ENCODE results near the gene ABCB4. TPM values are rescaled to one million over a fixed set of nuclear protein-coding genes. Genes with fewer than 3 reads are reported as not detected.
"Not testable (repeated sequence)": the region's sequence is repeated elsewhere in the genome, so short reads cannot be mapped to it uniquely, and the experiment has no call there.

Gene ABCB4
- total and polyA plus RNA-seq, 2 experiments from 2014 or later: 0.37 to 1.2 TPM

DNA sequence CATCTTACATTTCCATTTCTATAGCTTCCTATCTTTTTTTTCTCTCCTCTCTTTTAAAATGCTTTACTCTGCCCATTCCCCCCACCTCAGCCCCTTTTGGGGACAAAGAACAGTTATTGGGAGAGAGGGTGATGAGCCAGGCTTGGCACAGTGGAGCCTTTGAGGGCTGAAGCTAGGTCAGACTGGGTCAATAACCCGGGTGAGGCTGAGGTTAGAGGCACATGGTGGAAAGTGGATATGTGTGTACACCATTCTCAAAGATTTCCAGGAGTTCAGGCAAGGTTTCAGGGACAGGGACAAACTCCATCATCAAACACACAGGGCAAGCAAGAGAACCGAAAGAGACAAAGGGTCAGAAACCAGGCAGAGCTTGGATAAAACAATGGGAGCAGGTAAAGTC, 11.5 kb downstream of the ABCB4 start:
- Histone ChIP-seq H3K9me3 (ENCODE audit: low read depth) (no peaks in the 10 kb centered on the region), H3K27me3 (no peaks in the 10 kb centered on the region), H4K20me1 (ENCODE audit: insufficient read depth, poor library complexity, severe bottlenecking) (no peaks in the 10 kb centered on the region), H3K36me3 (replicated peaks; ENCODE audit: insufficient read depth, low read depth) (no peaks in the 10 kb centered on the region), H3K4me1 (ENCODE audit: insufficient read depth) (no peaks in the 10 kb centered on the region), H2AFZ (no peak overlapping the region), H3K9me2 (replicated peaks; ENCODE audit: insufficient read depth) (no peaks in the 10 kb centered on the region), H3K79me2 (no peaks in the 10 kb centered on the region), H3K4me2 (no peak overlapping the region), H3K4me3 (no peak overlapping the region), H3K27ac (no peak overlapping the region)
- DNase-seq (ENCODE audit: low spot score): no peak
- WGBS (ENCODE audit: low lambda C conversion rate, missing lambda C conversion rate): 64% methylated on average over 2 of the region's 2 CpGs
- TF ChIP-seq, protein P1, sequence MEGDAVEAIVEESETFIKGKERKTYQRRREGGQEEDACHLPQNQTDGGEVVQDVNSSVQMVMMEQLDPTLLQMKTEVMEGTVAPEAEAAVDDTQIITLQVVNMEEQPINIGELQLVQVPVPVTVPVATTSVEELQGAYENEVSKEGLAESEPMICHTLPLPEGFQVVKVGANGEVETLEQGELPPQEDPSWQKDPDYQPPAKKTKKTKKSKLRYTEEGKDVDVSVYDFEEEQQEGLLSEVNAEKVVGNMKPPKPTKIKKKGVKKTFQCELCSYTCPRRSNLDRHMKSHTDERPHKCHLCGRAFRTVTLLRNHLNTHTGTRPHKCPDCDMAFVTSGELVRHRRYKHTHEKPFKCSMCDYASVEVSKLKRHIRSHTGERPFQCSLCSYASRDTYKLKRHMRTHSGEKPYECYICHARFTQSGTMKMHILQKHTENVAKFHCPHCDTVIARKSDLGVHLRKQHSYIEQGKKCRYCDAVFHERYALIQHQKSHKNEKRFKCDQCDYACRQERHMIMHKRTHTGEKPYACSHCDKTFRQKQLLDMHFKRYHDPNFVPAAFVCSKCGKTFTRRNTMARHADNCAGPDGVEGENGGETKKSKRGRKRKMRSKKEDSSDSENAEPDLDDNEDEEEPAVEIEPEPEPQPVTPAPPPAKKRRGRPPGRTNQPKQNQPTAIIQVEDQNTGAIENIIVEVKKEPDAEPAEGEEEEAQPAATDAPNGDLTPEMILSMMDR (IDR thresholded peaks at IDR 0.05; ENCODE audit: poor library complexity): no peak
- TF ChIP-seq EZH2phosphoT487 (IDR thresholded peaks at IDR 0.05; ENCODE audit: low read depth, severe bottlenecking, unreplicated experiment) (no peak), EZH2 (IDR thresholded peaks at IDR 0.05; ENCODE audit: borderline replicate concordance) (no peak)

DNA sequence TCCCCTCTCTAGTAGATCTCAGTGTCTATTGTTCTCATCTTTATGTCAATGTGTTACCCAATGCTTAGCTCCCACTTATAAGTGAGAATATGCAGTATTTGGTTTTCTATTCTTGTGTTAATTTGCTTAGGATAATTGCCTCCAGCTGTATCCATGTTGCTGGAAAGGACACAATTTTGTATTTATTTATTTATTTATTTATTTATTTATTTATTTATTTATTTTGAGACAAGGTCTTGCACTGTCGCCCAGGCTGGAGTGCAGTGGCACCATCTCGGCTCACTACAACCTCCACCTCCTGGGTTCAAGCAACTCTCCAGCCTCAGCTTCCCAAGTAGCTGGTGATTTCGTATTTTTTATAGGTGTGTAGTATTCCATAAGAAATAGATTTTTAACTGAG, 15.0 kb downstream of the ABCB4 start:
- H3K4me3 ChIP-seq; H3K27ac ChIP-seq; DNase-seq (ENCODE audit: low spot score); H3K79me2 ChIP-seq; H3K27me3 ChIP-seq; H3K4me1 ChIP-seq (ENCODE audit: insufficient read depth); H3K9me2 ChIP-seq (replicated peaks; ENCODE audit: insufficient read depth); H4K20me1 ChIP-seq (ENCODE audit: insufficient read depth, poor library complexity, severe bottlenecking); H3K9me3 ChIP-seq (ENCODE audit: low read depth); H2AFZ ChIP-seq; H3K36me3 ChIP-seq (replicated peaks; ENCODE audit: insufficient read depth, low read depth); H3K4me2 ChIP-seq: not testable (repeated sequence)
- WGBS (ENCODE audit: low lambda C conversion rate, missing lambda C conversion rate): 100% methylated on average over 3 of the region's 3 CpGs

DNA sequence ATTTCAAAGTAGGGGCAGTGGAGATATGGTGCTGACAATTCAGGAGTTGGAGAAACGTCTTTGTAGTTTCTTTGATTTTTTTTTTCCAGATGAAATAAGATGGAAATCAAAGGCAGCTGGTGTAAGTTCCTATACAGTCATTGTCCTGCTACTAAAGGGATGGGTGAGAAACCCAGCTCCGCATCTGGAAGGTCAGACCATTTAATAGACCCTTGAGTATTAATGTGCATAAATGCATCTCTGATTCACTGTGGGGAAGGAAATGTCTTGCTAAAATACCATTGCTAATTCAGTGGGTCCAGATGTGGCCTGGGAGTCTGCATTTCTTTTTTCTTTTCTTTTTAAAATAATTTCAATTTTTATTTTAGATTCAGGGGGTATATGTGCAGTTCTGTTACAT, 15.5 kb downstream of the ABCB4 start:
- H3K36me3 ChIP-seq (replicated peaks; ENCODE audit: insufficient read depth, low read depth): no peaks in the 10 kb centered on the region
- H3K79me2 ChIP-seq: no peaks in the 10 kb centered on the region
- no peaks in the 10 kb centered on the region for H3K4me1 ChIP-seq (ENCODE audit: insufficient read depth)
- H3K4me3 ChIP-seq: no peak overlapping the region
- no peak for DNase-seq (ENCODE audit: low spot score)
- TF ChIP-seq, protein P1 (IDR thresholded peaks at IDR 0.05; ENCODE audit: poor library complexity): no peak
- TF ChIP-seq EZH2 (IDR thresholded peaks at IDR 0.05; ENCODE audit: borderline replicate concordance): no peak
- TF ChIP-seq EZH2phosphoT487 (IDR thresholded peaks at IDR 0.05; ENCODE audit: low read depth, severe bottlenecking, unreplicated experiment): no peak
- H3K9me3 ChIP-seq (ENCODE audit: low read depth): no peaks in the 10 kb centered on the region
- WGBS (ENCODE audit: low lambda C conversion rate, missing lambda C conversion rate): 91% methylated on average over 2 of the region's 2 CpGs
- H3K27ac ChIP-seq: no peak overlapping the region
- H3K9me2 ChIP-seq (replicated peaks; ENCODE audit: insufficient read depth): no peaks in the 10 kb centered on the region
- H3K4me2 ChIP-seq: no peak overlapping the region
- H2AFZ ChIP-seq: no peak overlapping the region
- H3K27me3 ChIP-seq: no peaks in the 10 kb centered on the region
- H4K20me1 ChIP-seq (ENCODE audit: insufficient read depth, poor library complexity, severe bottlenecking): no peaks in the 10 kb centered on the region

DNA sequence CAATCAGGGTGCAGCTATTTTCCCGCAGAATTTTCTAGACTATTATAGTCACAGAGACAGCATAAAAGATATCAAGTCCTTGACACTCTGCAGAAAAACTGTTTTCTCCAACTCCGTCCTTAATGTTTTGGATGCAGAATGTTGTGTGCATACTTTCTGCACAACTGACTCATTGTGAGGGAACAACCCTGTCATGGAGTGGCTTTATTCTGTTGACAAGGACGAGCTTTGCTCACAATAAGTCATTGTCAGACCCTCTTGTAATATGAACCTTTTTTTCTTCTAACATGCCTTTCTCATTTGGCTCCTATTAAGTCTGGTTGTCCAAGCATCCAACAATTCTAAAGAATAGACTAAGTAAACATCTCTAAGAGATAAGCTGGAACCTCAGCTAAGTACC, 17.3 kb downstream of the ABCB4 start:
- no peak overlapping the region for H3K4me2 ChIP-seq
- no peaks in the 10 kb centered on the region for H3K4me1 ChIP-seq (ENCODE audit: insufficient read depth)
- H3K27ac ChIP-seq: no peak overlapping the region
- H3K27me3 ChIP-seq: no peaks in the 10 kb centered on the region
- H3K9me2 ChIP-seq (replicated peaks; ENCODE audit: insufficient read depth): no peaks in the 10 kb centered on the region
- TF ChIP-seq EZH2 (IDR thresholded peaks at IDR 0.05; ENCODE audit: borderline replicate concordance): no peak
- TF ChIP-seq, protein P1 (IDR thresholded peaks at IDR 0.05; ENCODE audit: poor library complexity): no peak
- no peak for TF ChIP-seq EZH2phosphoT487 (IDR thresholded peaks at IDR 0.05; ENCODE audit: low read depth, severe bottlenecking, unreplicated experiment)
- no peak overlapping the region for H2AFZ ChIP-seq
- no peaks in the 10 kb centered on the region for H3K79me2 ChIP-seq
- H3K9me3 ChIP-seq (ENCODE audit: low read depth): no peaks in the 10 kb centered on the region
- no peaks in the 10 kb centered on the region for H4K20me1 ChIP-seq (ENCODE audit: insufficient read depth, poor library complexity, severe bottlenecking)
- H3K4me3 ChIP-seq: no peak overlapping the region
- WGBS (ENCODE audit: low lambda C conversion rate, missing lambda C conversion rate): 76% methylated on average over 3 of the region's 3 CpGs
- H3K36me3 ChIP-seq (replicated peaks; ENCODE audit: insufficient read depth, low read depth): no peaks in the 10 kb centered on the region
- DNase-seq (ENCODE audit: low spot score): no peak

Data from hepatocyte (in vitro differentiated cells).